ENCODE results near the gene SPATA20. TPM values are rescaled to one million over a fixed set of nuclear protein-coding genes. Genes with fewer than 3 reads are reported as not detected.

SPATA20 gene
- total RNA-seq, 2 experiments from 2014 or later, result 23.9 to 27.3 TPM

- H3K27ac Mint-ChIP-seq, result no peak overlapping the region
- no peak overlapping the region for H3K4me3 Mint-ChIP-seq
- H3K9me3 Mint-ChIP-seq (ENCODE audit: insufficient read depth), result no peaks in the 10 kb centered on the region
Observed at GRCh38 chr17:50584749-50585148, 37.8 kb downstream of the SPATA20 start.

DNA sequence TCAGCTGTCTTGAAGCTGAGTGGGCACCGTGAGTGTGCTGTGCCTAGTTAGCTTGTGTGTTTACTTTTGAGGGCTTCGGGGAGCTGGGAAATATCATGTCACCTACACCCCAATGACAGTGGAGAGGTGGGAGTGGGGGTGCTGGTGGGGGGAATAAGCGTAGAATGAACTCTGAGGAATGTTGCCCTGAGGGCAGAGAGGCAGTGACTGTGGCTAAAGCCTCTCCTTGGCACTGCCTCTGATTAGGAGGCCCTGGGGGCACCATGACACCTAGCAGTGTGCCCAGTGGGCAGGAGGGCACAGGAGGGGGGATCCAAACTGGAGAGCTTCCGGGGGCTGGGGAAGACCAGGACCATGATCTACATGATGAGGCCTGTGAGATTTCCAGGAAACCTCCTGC, 38.4 kb downstream of the SPATA20 start:
- no peaks in the 10 kb centered on the region for H3K9me3 Mint-ChIP-seq (ENCODE audit: insufficient read depth)
- H3K27ac Mint-ChIP-seq, result no peak overlapping the region
- H3K4me1 Mint-ChIP-seq (ENCODE audit: low read depth), result no peaks in the 10 kb centered on the region
- CTCF ChIA-PET, result no interaction called here
- no peaks in the 10 kb centered on the region for H3K36me3 Mint-ChIP-seq (ENCODE audit: low read depth)
- ATAC-seq (no peak), DNase-seq (no peak)
- no peak overlapping the region for H3K4me3 Mint-ChIP-seq
- POLR2A ChIA-PET, result no interaction called here
- peaks cover 2% of the 10 kb centered on the region for H3K27me3 Mint-ChIP-seq (ENCODE audit: low read depth)

More at GRCh38 chr17:50584749-50585148, 37.8 kb downstream of the SPATA20 start:
- DNase-seq (no peak), ATAC-seq (no peak)
- ChIA-PET POLR2A (no interaction called here), CTCF (no interaction called here)
- no peaks in the 10 kb centered on the region for H3K4me1 Mint-ChIP-seq (ENCODE audit: low read depth)
- peaks cover 2% of the 10 kb centered on the region for H3K27me3 Mint-ChIP-seq (ENCODE audit: low read depth)
- no peaks in the 10 kb centered on the region for H3K36me3 Mint-ChIP-seq (ENCODE audit: low read depth)

GRCh38 chr17:50585891-50586290, 38.9 kb downstream of the SPATA20 start:
- H3K27ac Mint-ChIP-seq, result no peak overlapping the region
- H3K4me1 Mint-ChIP-seq (ENCODE audit: low read depth), result no peaks in the 10 kb centered on the region
- H3K9me3 Mint-ChIP-seq (ENCODE audit: insufficient read depth), result no peaks in the 10 kb centered on the region
- H3K36me3 Mint-ChIP-seq (ENCODE audit: low read depth), result no peaks in the 10 kb centered on the region
- ChIA-PET POLR2A (no interaction called here), CTCF (no interaction called here)
- DNase-seq (no peak), ATAC-seq (no peak)
- no peak overlapping the region for H3K4me3 Mint-ChIP-seq
- H3K27me3 Mint-ChIP-seq (ENCODE audit: low read depth), result peaks cover 2% of the 10 kb centered on the region

GRCh38 chr17:50586421-50587247, 39.7 kb downstream of the SPATA20 start:
- no peak for ATAC-seq
- Mint-ChIP-seq H3K27ac (no peak overlapping the region), H3K27me3 (ENCODE audit: low read depth) (peaks cover 2% of the 10 kb centered on the region), H3K36me3 (ENCODE audit: low read depth) (no peaks in the 10 kb centered on the region), H3K4me1 (ENCODE audit: low read depth) (no peaks in the 10 kb centered on the region), H3K9me3 (ENCODE audit: insufficient read depth) (no peaks in the 10 kb centered on the region), H3K4me3 (no peak overlapping the region)
- ChIA-PET CTCF (no interaction called here), POLR2A (no interaction called here)
- no peak for DNase-seq

DNA sequence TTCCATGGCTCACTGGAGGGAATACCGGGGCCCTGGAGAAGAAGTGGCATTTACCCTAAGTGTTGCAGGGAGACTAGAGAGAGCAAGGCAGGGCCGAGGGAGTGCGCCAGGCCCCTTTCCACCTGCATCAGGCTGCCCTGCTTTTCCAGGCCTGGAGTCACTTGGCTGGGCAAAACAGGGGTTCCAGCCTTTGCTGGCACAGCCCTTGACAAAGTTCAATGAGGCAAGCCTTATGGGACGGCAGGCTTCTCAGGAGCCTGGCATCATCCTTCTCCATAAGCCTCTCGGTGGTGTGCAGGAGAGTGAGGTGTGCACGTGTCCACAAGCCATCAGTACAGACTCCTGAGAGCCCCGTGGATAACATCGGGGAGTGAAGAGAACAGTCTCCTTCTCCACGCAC, 40.6 kb downstream of the SPATA20 start:
- Mint-ChIP-seq H3K4me1 (ENCODE audit: low read depth) (no peaks in the 10 kb centered on the region), H3K27me3 (ENCODE audit: low read depth) (peaks cover 2% of the 10 kb centered on the region), H3K4me3 (no peak overlapping the region), H3K9me3 (ENCODE audit: insufficient read depth) (no peaks in the 10 kb centered on the region), H3K27ac (no peak overlapping the region), H3K36me3 (ENCODE audit: low read depth) (no peaks in the 10 kb centered on the region)
- DNase-seq (no peak), ATAC-seq (no peak)
- ChIA-PET CTCF (no interaction called here), POLR2A (no interaction called here)

DNA sequence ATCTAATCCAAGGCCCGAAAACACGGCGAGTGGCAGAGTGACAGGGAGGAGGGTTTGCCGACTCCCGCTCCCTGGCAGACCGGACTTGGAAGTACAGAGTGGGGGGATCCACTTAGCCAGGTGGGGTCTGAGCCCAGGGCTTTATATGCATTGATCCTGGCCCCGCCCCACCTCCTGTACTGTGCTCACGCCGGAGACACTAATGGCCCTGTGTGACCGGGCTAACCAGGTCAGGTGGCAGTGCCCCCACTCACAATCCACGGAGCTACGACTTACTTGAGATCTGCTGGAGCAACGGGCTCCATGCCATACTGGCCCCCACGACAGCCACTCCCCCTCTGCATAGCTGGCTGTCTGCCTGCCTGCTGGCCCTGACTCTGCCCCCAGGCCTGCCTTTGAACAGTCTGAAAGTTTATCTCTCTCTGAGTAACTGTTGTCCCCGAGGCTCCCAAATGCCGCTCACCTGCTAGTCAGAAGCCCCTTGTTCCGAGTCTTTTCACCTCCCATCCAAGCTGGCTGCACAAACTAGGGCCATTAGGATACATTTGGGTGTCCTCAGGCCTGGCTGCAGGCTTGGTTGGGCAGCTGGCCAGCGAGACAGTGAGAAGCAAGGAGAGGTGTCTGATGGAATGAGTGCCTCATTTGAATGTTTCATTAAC, 41.5 kb downstream of the SPATA20 start:
- Mint-ChIP-seq H3K9me3 (ENCODE audit: insufficient read depth) (no peaks in the 10 kb centered on the region), H3K4me1 (ENCODE audit: low read depth) (no peaks in the 10 kb centered on the region), H3K36me3 (ENCODE audit: low read depth) (no peaks in the 10 kb centered on the region), H3K4me3 (no peak overlapping the region), H3K27me3 (ENCODE audit: low read depth) (no peaks in the 10 kb centered on the region), H3K27ac (no peak overlapping the region)
- CTCF ChIA-PET, result interaction anchor here (1.0 kb wide), 1 partner anchor 107 kb away, joined by 3 read pairs; no protein-coding TSS in a partner anchor
- POLR2A ChIA-PET, result no interaction called here
- ATAC-seq (no peak), DNase-seq (no peak)

GRCh38 chr17:50589095-50589705, 42.2 kb downstream of the SPATA20 start:
- POLR2A ChIA-PET, result no interaction called here
- no peaks in the 10 kb centered on the region for H3K36me3 Mint-ChIP-seq (ENCODE audit: low read depth)

DNA sequence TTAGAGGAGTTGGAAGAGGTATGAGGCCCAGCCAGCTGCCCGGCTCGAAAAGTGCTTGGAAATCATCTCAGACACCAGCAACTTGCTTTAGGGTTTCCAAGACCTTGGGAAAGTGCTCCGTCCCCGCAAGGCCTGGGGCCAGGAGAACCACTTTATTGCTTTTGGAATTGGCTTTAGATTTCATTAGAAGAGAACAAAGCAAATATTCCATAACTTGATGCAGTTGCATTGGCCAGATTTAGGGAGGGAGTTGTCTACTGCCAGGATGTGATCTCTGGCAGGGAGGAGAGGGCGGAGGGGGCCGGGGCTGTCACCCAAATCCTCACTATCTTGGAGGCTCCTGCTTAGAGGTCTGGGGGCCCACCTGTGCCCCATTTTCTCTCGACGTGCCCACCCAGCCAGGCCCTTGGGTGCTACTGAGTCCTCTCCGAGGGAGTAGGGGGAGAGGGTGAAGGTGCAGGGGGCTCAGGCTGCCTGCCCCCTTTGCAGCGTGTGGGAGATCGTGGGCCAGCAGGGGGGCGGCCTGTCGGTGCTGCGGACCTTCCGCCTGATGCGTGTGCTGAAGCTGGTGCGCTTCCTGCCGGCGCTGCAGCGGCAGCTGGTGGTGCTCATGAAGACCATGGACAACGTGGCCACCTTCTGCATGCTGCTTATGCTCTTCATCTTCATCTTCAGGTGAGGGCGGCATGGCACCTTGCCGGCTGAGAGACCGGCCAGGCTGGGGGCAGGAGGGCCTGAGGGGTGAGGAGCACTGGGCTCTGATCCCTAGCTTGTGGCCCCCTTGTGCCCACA, 44.2 kb downstream of the SPATA20 start:
- H3K27me3 Mint-ChIP-seq (ENCODE audit: low read depth), result no peaks in the 10 kb centered on the region
- no peak for DNase-seq
- ATAC-seq, result no peak
- no peak overlapping the region for H3K4me3 Mint-ChIP-seq
- ChIA-PET CTCF (no interaction called here), POLR2A (interaction anchor here (0.6 kb wide), 1 partner anchor 87 kb away, joined by 3 read pairs; no protein-coding TSS in a partner anchor)
- H3K36me3 Mint-ChIP-seq (ENCODE audit: low read depth), result no peaks in the 10 kb centered on the region
- H3K9me3 Mint-ChIP-seq (ENCODE audit: insufficient read depth), result no peaks in the 10 kb centered on the region
- no peak overlapping the region for H3K27ac Mint-ChIP-seq
- H3K4me1 Mint-ChIP-seq (ENCODE audit: low read depth), result no peaks in the 10 kb centered on the region

More at GRCh38 chr17:50589095-50589705, 42.2 kb downstream of the SPATA20 start:
- CTCF ChIA-PET, result interaction anchor here (1.0 kb wide), 1 partner anchor 108 kb away, joined by 3 read pairs; no protein-coding TSS in a partner anchor
- Mint-ChIP-seq H3K27ac (no peak overlapping the region), H3K9me3 (ENCODE audit: insufficient read depth) (no peaks in the 10 kb centered on the region), H3K4me1 (ENCODE audit: low read depth) (no peaks in the 10 kb centered on the region), H3K4me3 (no peak overlapping the region), H3K27me3 (ENCODE audit: low read depth) (no peaks in the 10 kb centered on the region)
- DNase-seq, result no peak
- no peak for ATAC-seq

DNA sequence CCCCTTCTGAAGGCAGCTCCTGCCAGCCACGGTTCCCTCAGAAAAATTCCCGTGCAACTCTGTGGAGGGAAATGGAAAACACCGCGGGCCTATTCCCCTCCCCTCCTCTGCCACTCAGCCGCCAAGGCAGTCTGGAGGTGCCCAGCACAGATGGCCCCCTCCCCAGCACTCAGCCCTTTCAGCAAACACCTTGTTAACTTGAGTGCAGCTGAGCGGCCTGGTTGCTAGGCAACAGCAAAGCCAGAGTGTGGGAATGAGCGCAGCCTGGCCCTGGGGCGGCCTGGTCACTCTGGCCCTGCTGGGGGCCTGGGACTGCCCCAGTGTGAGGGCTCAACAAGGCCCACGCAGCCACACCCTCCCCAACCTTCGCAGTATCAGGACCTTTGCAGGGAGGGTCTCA, 46.3 kb downstream of the SPATA20 start:
- ChIA-PET CTCF (no interaction called here), POLR2A (no interaction called here)
- no peaks in the 10 kb centered on the region for H3K27me3 Mint-ChIP-seq (ENCODE audit: low read depth)
- DNase-seq, result no peak
- no peak overlapping the region for H3K4me3 Mint-ChIP-seq
- no peak for ATAC-seq
- H3K36me3 Mint-ChIP-seq (ENCODE audit: low read depth), result no peaks in the 10 kb centered on the region
- no peaks in the 10 kb centered on the region for H3K9me3 Mint-ChIP-seq (ENCODE audit: insufficient read depth)
- H3K27ac Mint-ChIP-seq, result no peak overlapping the region
- H3K4me1 Mint-ChIP-seq (ENCODE audit: low read depth), result no peaks in the 10 kb centered on the region

- H3K27ac Mint-ChIP-seq, result no peak overlapping the region
- CTCF ChIA-PET, result no interaction called here
- H3K27me3 Mint-ChIP-seq (ENCODE audit: low read depth), result no peaks in the 10 kb centered on the region
- DNase-seq (no peak), ATAC-seq (no peak)
- no peaks in the 10 kb centered on the region for H3K4me1 Mint-ChIP-seq (ENCODE audit: low read depth)
- no peaks in the 10 kb centered on the region for H3K36me3 Mint-ChIP-seq (ENCODE audit: low read depth)
- POLR2A ChIA-PET, result no interaction called here
- H3K4me3 Mint-ChIP-seq, result no peak overlapping the region
- H3K9me3 Mint-ChIP-seq (ENCODE audit: insufficient read depth), result no peaks in the 10 kb centered on the region
Observed at GRCh38 chr17:50594128-50594823, 47.3 kb downstream of the SPATA20 start.

DNA sequence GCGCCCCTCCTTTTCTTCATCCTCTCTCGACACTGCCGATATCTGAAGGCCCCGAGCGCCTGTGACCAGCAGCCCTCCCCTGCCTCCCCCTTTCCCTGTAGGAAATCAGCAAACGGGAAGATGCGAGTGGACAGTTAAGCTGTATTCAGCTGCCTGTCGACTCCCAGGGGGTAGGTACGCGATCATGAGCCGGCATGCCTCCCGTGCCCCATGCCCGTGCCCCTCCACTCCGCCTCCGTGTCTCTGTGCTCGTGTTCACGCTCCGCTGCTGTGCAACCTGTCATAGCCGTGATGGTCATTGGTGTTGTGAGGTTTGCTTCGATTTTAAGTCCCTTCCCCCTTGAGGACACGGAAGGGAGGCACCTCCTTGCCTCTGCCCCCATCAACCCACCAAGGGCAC, 47.9 kb downstream of the SPATA20 start:
- ChIA-PET CTCF (no interaction called here), POLR2A (no interaction called here)
- Mint-ChIP-seq H3K27ac (no peak overlapping the region), H3K36me3 (ENCODE audit: low read depth) (no peaks in the 10 kb centered on the region), H3K4me3 (no peak overlapping the region), H3K9me3 (ENCODE audit: insufficient read depth) (no peaks in the 10 kb centered on the region), H3K27me3 (ENCODE audit: low read depth) (no peaks in the 10 kb centered on the region), H3K4me1 (ENCODE audit: low read depth) (no peaks in the 10 kb centered on the region)
- ATAC-seq (no peak), DNase-seq (no peak)
